Upper lobe of left lung (tissue), 6 donors: Measurements from ENCODE around the gene TRAK2. TPM values are rescaled to one million over a fixed set of nuclear protein-coding genes. Genes with fewer than 3 reads are reported as not detected.
"Not testable (repeated sequence)": the region's sequence is repeated elsewhere in the genome, so short reads cannot be mapped to it uniquely, and the experiment has no call there.

ENCODE experiments used
- ATAC-seq, 2 donors: fragments of 200-7000 bp; cut with Tn5 transposase; one replicate each; pipeline ENCODE4 v1.9.1; 2022; ENCODE audit warnings: mild to moderate bottlenecking in 2 of 2, moderate library complexity in 2 of 2; ENCODE audit not compliant: low FRiP score in 2 of 2
- DNase-seq, 2 donors: peaks; one replicate each; pipeline ENCODE4 v3.0.0-alpha.2; 2019 to 2020
- H3K27ac ChIP-seq, 4 donors: fragments of 200-600 bp; sonication (generic); one replicate each; pipeline ENCODE4 v1.5.1; 2016 to 2019
- H3K27me3 ChIP-seq, 4 donors: fragments of 200-600 bp; sonication (generic); one replicate each; pipeline ENCODE4 v1.5.1; 2017 to 2019
- H3K36me3 ChIP-seq, 4 donors: fragments of 200-600 bp; sonication (generic); one replicate each; pipeline ENCODE4 v1.5.1; 2016 to 2019
- H3K4me1 ChIP-seq, 4 donors: fragments of 200-600 bp; sonication (generic); one replicate each; pipeline ENCODE4 v1.5.1; 2018 to 2019
- H3K4me3 ChIP-seq, 4 donors: fragments of 200-600 bp; sonication (generic); one replicate each; pipeline ENCODE4 v1.5.1; 2017 to 2019; ENCODE audit warnings: mild to moderate bottlenecking in 2 of 4, moderate library complexity in 1 of 4
- H3K9me3 ChIP-seq, 4 donors: fragments of 200-600 bp; sonication (generic); one replicate each; pipeline ENCODE4 v1.5.1; 2018 to 2019
- EP300 ChIP-seq, 4 donors: sonication (generic); formaldehyde crosslinking; IDR thresholded peaks; one replicate each; pipeline ENCODE4 v1.5.1; 2017; ENCODE audit warnings: antibody characterized with exemption in 4 of 4, control low read depth in 2 of 4
- POLR2A ChIP-seq, 4 donors: fragments of 450-650 bp; IDR thresholded peaks; one replicate each; pipeline ENCODE4 v1.5.1; 2016 to 2017; ENCODE audit warnings: antibody characterized with exemption in 4 of 4, mild to moderate bottlenecking in 2 of 4
- POLR2AphosphoS5 ChIP-seq, 2 donors: sonication (generic); formaldehyde crosslinking; IDR thresholded peaks; one replicate each; pipeline ENCODE4 v1.5.1; 2017; ENCODE audit warnings: antibody characterized with exemption in 2 of 2
- WGBS, 2 donors: methylation state at CpG; one replicate each; pipeline ENCODE4 v1.1.5; 2017 to 2018; 5-methylcytosine and 5-hydroxymethylcytosine counted together
- total RNA-seq, 6 donors: library from RNA; depleted of rRNA in 4 of 6; stranded (reverse); fragments of >200 nt in 4 of 6; gene quantifications; one replicate each; pipeline versions ENCODE4 v1.1.0 to v1.2.1, GENCODE V29; 2016 to 2021
- TF ChIP-seq, protein P1 (sequence below), 6 experiments: fragments of 450-650 bp in 4 of 6; fragments of 200-600 bp in 2 of 6; sonication (generic) in 2 of 6; IDR thresholded peaks; one replicate each; pipeline ENCODE4 v1.5.1; 2016 to 2019; ENCODE audit warnings: antibody characterized with exemption in 6 of 6
- donor health status: DM: no; HTN: no; CAD: no; lungs with moderate emphysema.
- donor health status: DM: no; HTN: yes; CAD: no; lungs with severe emphysema.

The TRAK2 gene
- total RNA-seq, 6 donors from 2014 or later: 23.5 to 58.7 (median 47.0) TPM

DNA sequence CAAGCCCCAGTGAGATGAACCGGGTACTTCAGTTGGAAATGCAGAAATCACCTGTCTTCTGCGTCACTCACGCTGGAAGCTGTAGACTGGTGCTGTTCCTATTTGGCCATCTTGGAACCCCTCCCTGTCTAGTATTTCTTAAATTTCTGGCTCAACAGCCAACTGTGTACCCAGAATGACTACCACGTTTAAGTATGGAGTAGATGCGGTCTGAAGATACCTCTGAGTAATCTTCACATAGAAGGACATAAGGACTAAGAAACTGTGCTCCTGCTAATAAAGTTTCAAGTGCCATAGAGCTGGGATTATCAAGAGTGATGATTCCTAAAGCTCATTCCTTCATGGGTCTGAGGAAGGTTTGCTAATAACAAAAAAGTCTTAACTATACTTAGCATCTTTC lies 20.4 kb downstream of the TRAK2 start:
- peak overlapping the region in 2 of 4 donors; percentile 31 to 82 for H3K27ac ChIP-seq
- H3K9me3 ChIP-seq: no peaks in the 10 kb centered on the region
- TF ChIP-seq, protein P1, sequence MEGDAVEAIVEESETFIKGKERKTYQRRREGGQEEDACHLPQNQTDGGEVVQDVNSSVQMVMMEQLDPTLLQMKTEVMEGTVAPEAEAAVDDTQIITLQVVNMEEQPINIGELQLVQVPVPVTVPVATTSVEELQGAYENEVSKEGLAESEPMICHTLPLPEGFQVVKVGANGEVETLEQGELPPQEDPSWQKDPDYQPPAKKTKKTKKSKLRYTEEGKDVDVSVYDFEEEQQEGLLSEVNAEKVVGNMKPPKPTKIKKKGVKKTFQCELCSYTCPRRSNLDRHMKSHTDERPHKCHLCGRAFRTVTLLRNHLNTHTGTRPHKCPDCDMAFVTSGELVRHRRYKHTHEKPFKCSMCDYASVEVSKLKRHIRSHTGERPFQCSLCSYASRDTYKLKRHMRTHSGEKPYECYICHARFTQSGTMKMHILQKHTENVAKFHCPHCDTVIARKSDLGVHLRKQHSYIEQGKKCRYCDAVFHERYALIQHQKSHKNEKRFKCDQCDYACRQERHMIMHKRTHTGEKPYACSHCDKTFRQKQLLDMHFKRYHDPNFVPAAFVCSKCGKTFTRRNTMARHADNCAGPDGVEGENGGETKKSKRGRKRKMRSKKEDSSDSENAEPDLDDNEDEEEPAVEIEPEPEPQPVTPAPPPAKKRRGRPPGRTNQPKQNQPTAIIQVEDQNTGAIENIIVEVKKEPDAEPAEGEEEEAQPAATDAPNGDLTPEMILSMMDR (IDR thresholded peaks at IDR 0.05): no peak
- TF ChIP-seq POLR2A (IDR thresholded peaks at IDR 0.05) (no peak), EP300 (IDR thresholded peaks at IDR 0.05) (no peak), POLR2AphosphoS5 (IDR thresholded peaks at IDR 0.05) (no peak)
- no peak overlapping the region for H3K4me3 ChIP-seq
- no peak for ATAC-seq
- H3K36me3 ChIP-seq: no peaks in the 10 kb centered on the region
- DNase-seq: no peak
- no peaks in the 10 kb centered on the region for H3K27me3 ChIP-seq
- peaks cover 23 to 36% (median 30%) of the 10 kb centered on the region in 4 donors for H3K4me1 ChIP-seq
- 77 to 98% methylated on average over 4 to 5 of the region's 5 CpGs for WGBS, 2 donors

DNA sequence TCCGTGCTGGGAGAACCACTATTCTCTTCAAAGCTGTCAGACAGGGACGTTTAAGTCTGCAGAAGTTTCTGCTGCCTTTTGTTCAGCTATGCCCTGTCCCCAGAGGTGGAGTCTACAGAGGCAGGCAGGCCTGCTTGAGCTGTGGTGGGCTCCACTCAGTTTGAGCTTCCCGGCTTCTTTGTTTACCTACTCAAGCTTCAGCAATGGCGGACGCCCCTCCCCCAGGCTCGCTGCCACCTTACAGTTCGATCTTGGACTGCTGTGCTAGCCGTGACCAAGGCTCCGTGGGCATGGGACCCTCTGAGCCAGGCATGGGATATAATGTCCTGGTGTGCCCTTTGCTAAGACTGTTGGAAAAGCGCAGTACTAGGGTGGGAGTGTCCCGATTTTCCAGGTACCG lies 20.9 kb downstream of the TRAK2 start:
- 97% methylated on average over 12 of the region's 12 CpGs for WGBS, 2 donors
- H3K4me1 ChIP-seq: peaks cover 23 to 38% (median 33%) of the 10 kb centered on the region in 4 donors
- H3K27me3 ChIP-seq, H3K4me3 ChIP-seq, H3K27ac ChIP-seq, H3K36me3 ChIP-seq, DNase-seq, H3K9me3 ChIP-seq, ATAC-seq: not testable (repeated sequence)

- not testable (repeated sequence) for H3K36me3 ChIP-seq, H3K27ac ChIP-seq, H3K9me3 ChIP-seq, H3K4me3 ChIP-seq, DNase-seq, ATAC-seq, H3K27me3 ChIP-seq
- H3K4me1 ChIP-seq: peaks cover 23 to 43% (median 37%) of the 10 kb centered on the region in 4 donors
- 87 to 96% methylated on average over 6 of the region's 6 CpGs for WGBS, 2 donors
Observed at GRCh38 chr2:201429835-201430234, 21.4 kb downstream of the TRAK2 start.

DNA sequence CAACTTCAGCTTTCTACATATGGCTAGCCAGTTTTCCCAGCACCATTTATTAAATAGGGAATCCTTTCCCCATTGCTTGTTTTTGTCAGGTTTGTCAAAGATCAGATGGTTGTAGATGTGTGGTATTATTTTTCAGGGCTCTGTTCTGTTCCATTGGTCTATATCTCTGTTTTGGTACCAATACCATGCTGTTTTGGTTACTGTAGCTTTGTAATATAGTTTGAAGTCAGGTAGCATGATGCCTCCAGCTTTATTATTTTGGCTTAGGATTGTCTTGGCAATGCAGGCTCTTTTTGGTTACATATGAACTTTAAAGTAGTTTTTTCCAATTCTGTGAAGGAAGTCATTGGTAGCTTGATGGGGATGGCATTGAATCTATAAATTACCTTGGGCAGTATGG lies 22.9 kb downstream of the TRAK2 start:
- ATAC-seq: not testable (repeated sequence)
- peaks cover 27 to 38% (median 33%) of the 10 kb centered on the region in 4 donors for H3K4me1 ChIP-seq

GRCh38 chr2:201425952-201426351 lies 25.3 kb downstream of the TRAK2 start:
- no peak for ATAC-seq
- H3K9me3 ChIP-seq: no peaks in the 10 kb centered on the region

More for the DNA sequence above, 22.9 kb downstream of the TRAK2 start:
- not testable (repeated sequence) for H3K27me3 ChIP-seq, H3K27ac ChIP-seq, H3K9me3 ChIP-seq, H3K4me3 ChIP-seq, H3K36me3 ChIP-seq, DNase-seq

DNA sequence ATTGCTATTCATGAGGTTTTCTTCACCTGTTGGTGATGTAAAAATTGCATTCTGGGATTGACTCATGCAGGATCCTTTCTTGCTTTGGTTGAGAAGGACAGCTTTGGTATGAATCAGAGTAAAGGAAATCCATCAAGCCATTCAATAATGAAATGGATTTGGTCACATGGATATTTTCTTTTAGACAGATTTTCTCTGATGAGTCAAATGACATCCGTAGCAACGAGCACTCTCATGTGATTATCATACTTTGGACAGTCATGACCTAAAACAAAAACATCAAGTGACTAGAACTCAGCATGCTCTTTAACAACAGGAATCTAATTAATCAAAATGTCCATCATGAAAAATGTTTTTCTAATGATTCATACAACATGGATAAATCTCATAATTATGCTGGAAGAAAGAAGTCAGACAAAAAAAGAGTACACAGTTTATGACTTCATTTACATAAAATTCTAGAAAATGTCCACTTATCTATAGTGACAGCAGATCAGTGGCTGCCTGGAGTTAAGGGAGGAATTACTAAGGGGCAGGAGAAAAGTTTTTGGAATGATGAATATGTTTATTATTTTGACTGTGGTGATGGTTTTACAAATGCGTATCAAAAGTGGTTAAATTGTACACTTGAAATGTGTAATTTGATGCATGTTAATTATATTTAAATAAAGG lies 30.7 kb downstream of the TRAK2 start:
- WGBS, 2 donors: 57 to 64% methylated on average over 3 of the region's 3 CpGs
- peaks cover 11 to 26% (median 17%) of the 10 kb centered on the region in 4 donors for H3K4me1 ChIP-seq
- DNase-seq (no peak), ATAC-seq (no peak)
- peak overlapping the region in 3 of 4 donors; percentile 1 to 51 (median 42) for H3K27ac ChIP-seq
- no peaks in the 10 kb centered on the region for H3K27me3 ChIP-seq
- TF ChIP-seq POLR2AphosphoS5 (IDR thresholded peaks at IDR 0.05) (no peak), EP300 (IDR thresholded peaks at IDR 0.05) (no peak), POLR2A (IDR thresholded peaks at IDR 0.05) (no peak)
- TF ChIP-seq, protein P1 (IDR thresholded peaks at IDR 0.05): no peak
- H3K9me3 ChIP-seq: no peaks in the 10 kb centered on the region
- no peak overlapping the region for H3K4me3 ChIP-seq
- H3K36me3 ChIP-seq: no peaks in the 10 kb centered on the region

More at GRCh38 chr2:201425952-201426351, 25.3 kb downstream of the TRAK2 start:
- H3K4me3 ChIP-seq: no peak overlapping the region
- 96% methylated on average over 9 of the region's 9 CpGs for WGBS, 2 donors
- H3K4me1 ChIP-seq: peaks cover 11 to 14% (median 13%) of the 10 kb centered on the region in 4 donors
- H3K27me3 ChIP-seq: no peaks in the 10 kb centered on the region
- H3K27ac ChIP-seq: no peak overlapping the region
- no peaks in the 10 kb centered on the region for H3K36me3 ChIP-seq
- TF ChIP-seq, protein P1 (IDR thresholded peaks at IDR 0.05): no peak
- no peak for TF ChIP-seq POLR2A (IDR thresholded peaks at IDR 0.05)
- TF ChIP-seq POLR2AphosphoS5 (IDR thresholded peaks at IDR 0.05): no peak
- no peak for TF ChIP-seq EP300 (IDR thresholded peaks at IDR 0.05)
- DNase-seq: no peak
